Liver (tissue), 9 donors: ENCODE results near the gene TLCD4. TPM values are rescaled to one million over a fixed set of nuclear protein-coding genes. Genes with fewer than 3 reads are reported as not detected.

Experiments used
- DNase-seq: peaks from one replicate; pipeline ENCODE4 v3.0.0-alpha.2; 2017; ENCODE audit warnings: low spot score
- H3K27ac ChIP-seq, 2 donors: one replicate each; pipeline ENCODE4 v1.7.0; 2013; ENCODE audit warnings: inconsistent platforms in 2 of 2, low read length in 2 of 2, control low read depth in 1 of 2, low read depth in 1 of 2, mild to moderate bottlenecking in 1 of 2
- H3K27me3 ChIP-seq, 4 donors: one replicate each; pipeline versions ENCODE4 v1.6.1 to v1.7.0; 2013; ENCODE audit warnings: low read length in 3 of 4, inconsistent platforms in 1 of 4, mild to moderate bottlenecking in 1 of 4, moderate library complexity in 1 of 4; ENCODE audit not compliant: control insufficient read depth in 4 of 4, insufficient read depth in 4 of 4
- H3K36me3 ChIP-seq, 4 donors: one replicate each; pipeline versions ENCODE4 v1.6.1 to v1.7.0; 2013; ENCODE audit warnings: low read length in 3 of 4, mild to moderate bottlenecking in 3 of 4, low read depth in 1 of 4, moderate library complexity in 1 of 4; ENCODE audit not compliant: control insufficient read depth in 4 of 4, insufficient read depth in 3 of 4
- H3K4me1 ChIP-seq, 4 donors: one replicate each; pipeline versions ENCODE4 v1.6.1 to v1.7.0; 2013; ENCODE audit warnings: low read length in 3 of 4, mild to moderate bottlenecking in 3 of 4, moderate library complexity in 1 of 4; ENCODE audit not compliant: control insufficient read depth in 4 of 4, insufficient read depth in 4 of 4
- H3K4me3 ChIP-seq, 3 donors: one replicate each; pipeline versions ENCODE4 v1.6.1 to v1.7.0; 2013; ENCODE audit warnings: low read length in 3 of 3, control low read depth in 1 of 3, low read depth in 1 of 3, mild to moderate bottlenecking in 1 of 3
- H3K9ac ChIP-seq, 2 donors: one replicate each; pipeline ENCODE4 v1.7.0; 2013; ENCODE audit warnings: low read length in 2 of 2, mild to moderate bottlenecking in 2 of 2, moderate library complexity in 2 of 2, control low read depth in 1 of 2, low read depth in 1 of 2
- H3K9me3 ChIP-seq, 4 donors: one replicate each; pipeline versions ENCODE4 v1.6.1 to v1.7.0; 2013; ENCODE audit warnings: low read length in 3 of 4; ENCODE audit not compliant: control insufficient read depth in 4 of 4
- FOXA1 ChIP-seq: IDR thresholded peaks from 2 replicates; pipeline ENCODE4 v1.6.1; 2016; ENCODE audit warnings: antibody characterized with exemption
- HNF4G ChIP-seq: IDR thresholded peaks from 2 replicates; pipeline ENCODE4 v1.6.1; 2016; ENCODE audit warnings: antibody characterized with exemption
- JUND ChIP-seq, 2 donors: IDR thresholded peaks; 2 replicates each; pipeline ENCODE4 v1.6.1; 2016; ENCODE audit warnings: antibody characterized with exemption in 2 of 2
- NR2F2 ChIP-seq: IDR thresholded peaks from 2 replicates; pipeline ENCODE4 v1.6.1; 2016; ENCODE audit warnings: antibody characterized with exemption
- RAD21 ChIP-seq, 2 donors: IDR thresholded peaks; 2 replicates each; pipeline ENCODE4 v1.6.1; 2016; ENCODE audit warnings: antibody characterized with exemption in 2 of 2, mild to moderate bottlenecking in 2 of 2
- RXRA ChIP-seq, 2 donors: IDR thresholded peaks; 2 replicates each; pipeline ENCODE4 v1.6.1; 2017 to 2018; ENCODE audit warnings: antibody characterized with exemption in 2 of 2, mild to moderate bottlenecking in 1 of 2
- SP1 ChIP-seq: IDR thresholded peaks from 2 replicates; pipeline ENCODE4 v1.6.1; 2018; ENCODE audit warnings: antibody characterized with exemption, mild to moderate bottlenecking
- TAF1 ChIP-seq: conservative IDR thresholded peaks from 2 replicates; pipeline ENCODE4 v1.6.1; 2016; ENCODE audit warnings: antibody characterized with exemption, mild to moderate bottlenecking
- WGBS: extraction: QIAGEN DNeasy Blood & Tissue Kit; methylation state at CpG from one replicate; pipeline ENCODE4 v1.1.7; 2013; 5-methylcytosine and 5-hydroxymethylcytosine counted together
- polyA plus RNA-seq, 2 donors: library from polyadenylated mRNA; stranded (reverse) in 1 of 2; unstranded in 1 of 2; fragments of 200-250 nt in 1 of 2; fragments of >200 nt in 1 of 2; fragmentation: Nextera tagmentation in 1 of 2; extraction: Ambion mirVana in 1 of 2; gene quantifications; one replicate each; pipeline versions ENCODE4 v1.2.1 to v1.2.3, GENCODE V29; 2013 to 2015
- total RNA-seq, 2 donors: library from RNA; depleted of rRNA; stranded (reverse); fragments of >200 nt; gene quantifications; one replicate each; pipeline ENCODE4 v1.2.3, GENCODE V29; 2014
- TF ChIP-seq, protein P1 (sequence below): fragments of 150-350 bp; IDR thresholded peaks from 2 replicates; pipeline ENCODE4 v1.5.1; 2017; ENCODE audit warnings: improper control_type of control experiment, low read depth, low read length; ENCODE audit not compliant: missing input control
- TF ChIP-seq, protein P2 (sequence below): IDR thresholded peaks from 2 replicates; pipeline ENCODE4 v1.6.1; 2016; ENCODE audit warnings: antibody characterized with exemption
- TF ChIP-seq, protein P3 (sequence below): IDR thresholded peaks from 2 replicates; pipeline ENCODE4 v1.6.1; 2016; ENCODE audit warnings: antibody characterized with exemption
- TF ChIP-seq, protein P4 (sequence below): IDR thresholded peaks from 2 replicates; pipeline ENCODE4 v1.6.1; 2016; ENCODE audit warnings: antibody characterized with exemption, mild to moderate bottlenecking
- donor health status: healthy.
- donor health status: healthy.
- donor health status: healthy.
- donor health status: healthy.
- donor health status: healthy.

The TLCD4 gene
- total and polyA plus RNA-seq, 4 donors = 24.9 to 131 (median 85.6) TPM

DNA sequence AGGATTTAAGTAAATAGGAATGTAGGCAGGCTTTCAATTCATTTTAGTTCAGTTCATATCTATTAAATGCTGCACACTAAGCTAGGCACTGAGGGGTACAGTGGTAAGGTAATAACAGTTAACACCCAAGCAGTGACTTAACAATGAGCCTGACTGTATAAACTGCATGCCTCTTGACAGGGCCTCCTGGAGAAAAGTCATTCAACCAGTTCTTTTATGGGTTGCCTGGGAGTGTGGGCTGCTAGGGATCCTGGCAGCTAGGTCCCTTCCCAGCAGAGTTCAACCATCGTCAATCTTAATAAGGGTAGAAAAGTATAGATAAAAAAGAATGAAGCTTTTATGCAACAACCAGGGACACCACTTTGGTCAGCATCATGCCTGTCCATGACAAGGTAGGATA lies 36.3 kb upstream of the TLCD4 start (continued):
- TF ChIP-seq, protein P1, sequence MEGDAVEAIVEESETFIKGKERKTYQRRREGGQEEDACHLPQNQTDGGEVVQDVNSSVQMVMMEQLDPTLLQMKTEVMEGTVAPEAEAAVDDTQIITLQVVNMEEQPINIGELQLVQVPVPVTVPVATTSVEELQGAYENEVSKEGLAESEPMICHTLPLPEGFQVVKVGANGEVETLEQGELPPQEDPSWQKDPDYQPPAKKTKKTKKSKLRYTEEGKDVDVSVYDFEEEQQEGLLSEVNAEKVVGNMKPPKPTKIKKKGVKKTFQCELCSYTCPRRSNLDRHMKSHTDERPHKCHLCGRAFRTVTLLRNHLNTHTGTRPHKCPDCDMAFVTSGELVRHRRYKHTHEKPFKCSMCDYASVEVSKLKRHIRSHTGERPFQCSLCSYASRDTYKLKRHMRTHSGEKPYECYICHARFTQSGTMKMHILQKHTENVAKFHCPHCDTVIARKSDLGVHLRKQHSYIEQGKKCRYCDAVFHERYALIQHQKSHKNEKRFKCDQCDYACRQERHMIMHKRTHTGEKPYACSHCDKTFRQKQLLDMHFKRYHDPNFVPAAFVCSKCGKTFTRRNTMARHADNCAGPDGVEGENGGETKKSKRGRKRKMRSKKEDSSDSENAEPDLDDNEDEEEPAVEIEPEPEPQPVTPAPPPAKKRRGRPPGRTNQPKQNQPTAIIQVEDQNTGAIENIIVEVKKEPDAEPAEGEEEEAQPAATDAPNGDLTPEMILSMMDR = no peak
- TF ChIP-seq HNF4G (no peak), NR2F2 (no peak)

DNA sequence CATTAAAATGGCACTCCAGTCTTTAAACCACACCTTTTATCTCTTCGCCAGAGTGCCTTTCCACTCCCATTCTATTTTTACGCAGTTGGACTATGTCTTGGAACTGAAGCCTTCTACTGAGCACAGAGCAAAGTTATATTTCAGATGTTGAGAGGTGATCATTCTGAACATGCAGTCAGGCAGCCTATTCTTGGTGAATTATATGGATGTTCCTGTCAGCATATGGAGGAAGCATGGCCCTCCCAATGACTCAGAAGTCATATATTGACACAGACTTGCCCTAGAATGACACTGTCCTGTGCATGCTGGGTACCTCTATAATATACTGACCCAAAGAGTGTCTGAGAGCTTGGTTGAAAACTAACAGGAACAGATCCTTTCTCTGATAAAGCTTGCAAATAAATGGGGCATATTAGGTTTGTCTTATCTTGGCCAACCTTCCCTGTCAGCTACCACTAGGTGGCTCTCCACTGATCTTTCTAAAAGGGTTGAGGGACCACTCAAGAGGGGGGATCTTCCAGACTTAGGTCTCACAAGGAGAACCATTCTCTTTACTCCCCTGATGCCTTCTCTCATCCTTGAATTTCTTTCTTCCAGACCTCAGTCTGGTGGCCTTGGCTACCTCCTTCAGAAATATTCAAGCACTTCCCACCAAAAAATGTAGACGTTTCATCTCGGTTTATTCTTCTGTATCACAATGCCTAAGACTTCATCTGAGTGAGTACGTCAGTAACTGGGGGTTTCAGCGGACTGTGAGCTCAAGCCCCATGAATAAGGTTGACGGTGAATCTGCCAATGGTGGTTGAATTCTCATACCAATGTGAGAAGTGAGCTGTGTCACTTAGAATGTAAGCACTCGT lies 32.6 kb upstream of the TLCD4 start:
- no peak overlapping the region for H3K4me3 ChIP-seq
- H3K36me3 ChIP-seq = no peaks in the 10 kb centered on the region
- no peak overlapping the region for H3K27ac ChIP-seq
- TF ChIP-seq FOXA1 = no peak
- TF ChIP-seq RAD21 (IDR thresholded peaks at IDR 0.05) = peak; percentile 71 to 76
- TF ChIP-seq, protein P1 = peak; percentile 57
- H3K9ac ChIP-seq = no peak overlapping the region
- no peaks in the 10 kb centered on the region for H3K9me3 ChIP-seq
- no peaks in the 10 kb centered on the region for H3K27me3 ChIP-seq
- H3K4me1 ChIP-seq = peaks cover 0 to 6% (median 4%) of the 10 kb centered on the region in 4 donors
- 73% methylated on average over 8 of the region's 8 CpGs for WGBS
- DNase-seq = no peak

DNA sequence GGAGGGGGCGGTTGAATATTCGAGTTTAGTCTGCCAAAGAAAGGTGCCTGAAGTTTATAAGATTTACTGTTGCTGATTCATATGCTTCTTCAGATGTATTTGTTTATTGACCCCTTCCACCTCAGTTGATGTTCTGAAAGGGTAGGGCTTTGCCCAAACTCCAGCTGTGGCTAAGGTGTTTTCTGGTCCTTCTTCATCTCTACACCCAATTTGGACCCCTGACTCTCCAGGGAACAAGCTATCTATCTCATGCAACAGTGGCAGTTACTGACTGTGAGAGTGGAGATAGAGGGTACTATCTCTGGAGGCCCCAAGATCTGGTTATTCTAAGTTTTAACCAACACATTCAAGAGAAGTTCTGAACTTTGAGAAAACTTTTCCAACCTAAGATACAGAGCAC lies 31.8 kb upstream of the TLCD4 start:
- TF ChIP-seq TAF1 (no peak), HNF4G (no peak)
- TF ChIP-seq, protein P2, sequence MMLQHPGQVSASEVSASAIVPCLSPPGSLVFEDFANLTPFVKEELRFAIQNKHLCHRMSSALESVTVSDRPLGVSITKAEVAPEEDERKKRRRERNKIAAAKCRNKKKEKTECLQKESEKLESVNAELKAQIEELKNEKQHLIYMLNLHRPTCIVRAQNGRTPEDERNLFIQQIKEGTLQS = no peak
- 55% methylated on average over 2 of the region's 2 CpGs for WGBS
- Histone ChIP-seq H3K9me3 (no peaks in the 10 kb centered on the region), H3K27ac (no peak overlapping the region), H3K4me3 (no peak overlapping the region), H3K36me3 (no peaks in the 10 kb centered on the region), H3K4me1 (peaks cover 0 to 6% (median 4%) of the 10 kb centered on the region in 4 donors), H3K27me3 (no peaks in the 10 kb centered on the region), H3K9ac (no peak overlapping the region)
- DNase-seq = no peak

DNA sequence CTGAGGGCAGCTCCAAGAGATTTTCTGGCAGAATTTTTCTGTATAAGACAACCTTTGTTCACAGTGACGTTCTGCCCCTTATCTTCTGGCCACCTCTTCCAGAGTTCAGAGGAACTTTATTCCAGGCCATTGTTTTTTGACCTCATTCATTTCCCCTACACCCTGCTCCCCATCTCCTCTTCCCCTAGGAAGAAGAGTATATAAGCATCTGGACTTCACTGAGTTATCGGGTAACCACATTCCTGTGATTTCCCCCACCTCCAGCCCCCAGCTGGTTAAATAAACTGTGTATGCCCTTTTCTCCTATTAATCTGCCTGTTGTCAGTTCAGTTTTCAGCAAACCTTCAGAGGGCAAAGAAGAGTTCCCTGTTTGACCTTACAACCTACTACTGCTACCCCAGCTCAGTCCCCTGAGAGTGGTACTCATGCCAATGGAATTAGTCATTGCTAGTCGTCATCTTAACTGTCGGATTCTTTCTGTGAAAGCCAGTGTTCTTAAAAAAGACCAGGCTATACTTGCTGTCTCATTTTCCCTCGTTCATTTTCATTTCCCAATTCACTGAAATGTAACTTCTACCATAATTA lies 30.1 kb upstream of the TLCD4 start:
- H3K9ac ChIP-seq = no peak overlapping the region
- no peaks in the 10 kb centered on the region for H3K36me3 ChIP-seq
- no peaks in the 10 kb centered on the region for H3K9me3 ChIP-seq
- WGBS = 42% methylated on average over 5 of the region's 5 CpGs
- H3K27me3 ChIP-seq = no peaks in the 10 kb centered on the region
- H3K4me1 ChIP-seq = peaks cover 0 to 6% (median 4%) of the 10 kb centered on the region in 4 donors
- DNase-seq = no peak
- H3K27ac ChIP-seq = peak overlapping the region; percentile 18 to 62
- no peak overlapping the region for H3K4me3 ChIP-seq
- TF ChIP-seq, protein P3, sequence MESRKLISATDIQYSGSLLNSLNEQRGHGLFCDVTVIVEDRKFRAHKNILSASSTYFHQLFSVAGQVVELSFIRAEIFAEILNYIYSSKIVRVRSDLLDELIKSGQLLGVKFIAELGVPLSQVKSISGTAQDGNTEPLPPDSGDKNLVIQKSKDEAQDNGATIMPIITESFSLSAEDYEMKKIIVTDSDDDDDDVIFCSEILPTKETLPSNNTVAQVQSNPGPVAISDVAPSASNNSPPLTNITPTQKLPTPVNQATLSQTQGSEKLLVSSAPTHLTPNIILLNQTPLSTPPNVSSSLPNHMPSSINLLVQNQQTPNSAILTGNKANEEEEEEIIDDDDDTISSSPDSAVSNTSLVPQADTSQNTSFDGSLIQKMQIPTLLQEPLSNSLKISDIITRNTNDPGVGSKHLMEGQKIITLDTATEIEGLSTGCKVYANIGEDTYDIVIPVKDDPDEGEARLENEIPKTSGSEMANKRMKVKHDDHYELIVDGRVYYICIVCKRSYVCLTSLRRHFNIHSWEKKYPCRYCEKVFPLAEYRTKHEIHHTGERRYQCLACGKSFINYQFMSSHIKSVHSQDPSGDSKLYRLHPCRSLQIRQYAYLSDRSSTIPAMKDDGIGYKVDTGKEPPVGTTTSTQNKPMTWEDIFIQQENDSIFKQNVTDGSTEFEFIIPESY = no peak
- TF ChIP-seq RXRA (IDR thresholded peaks at IDR 0.05) (peak; percentile 68 to 79), NR2F2 (peak; percentile 88), SP1 (peak; percentile 63), JUND (IDR thresholded peaks at IDR 0.05) (peak; percentile 77 to 79)
- TF ChIP-seq, protein P4, sequence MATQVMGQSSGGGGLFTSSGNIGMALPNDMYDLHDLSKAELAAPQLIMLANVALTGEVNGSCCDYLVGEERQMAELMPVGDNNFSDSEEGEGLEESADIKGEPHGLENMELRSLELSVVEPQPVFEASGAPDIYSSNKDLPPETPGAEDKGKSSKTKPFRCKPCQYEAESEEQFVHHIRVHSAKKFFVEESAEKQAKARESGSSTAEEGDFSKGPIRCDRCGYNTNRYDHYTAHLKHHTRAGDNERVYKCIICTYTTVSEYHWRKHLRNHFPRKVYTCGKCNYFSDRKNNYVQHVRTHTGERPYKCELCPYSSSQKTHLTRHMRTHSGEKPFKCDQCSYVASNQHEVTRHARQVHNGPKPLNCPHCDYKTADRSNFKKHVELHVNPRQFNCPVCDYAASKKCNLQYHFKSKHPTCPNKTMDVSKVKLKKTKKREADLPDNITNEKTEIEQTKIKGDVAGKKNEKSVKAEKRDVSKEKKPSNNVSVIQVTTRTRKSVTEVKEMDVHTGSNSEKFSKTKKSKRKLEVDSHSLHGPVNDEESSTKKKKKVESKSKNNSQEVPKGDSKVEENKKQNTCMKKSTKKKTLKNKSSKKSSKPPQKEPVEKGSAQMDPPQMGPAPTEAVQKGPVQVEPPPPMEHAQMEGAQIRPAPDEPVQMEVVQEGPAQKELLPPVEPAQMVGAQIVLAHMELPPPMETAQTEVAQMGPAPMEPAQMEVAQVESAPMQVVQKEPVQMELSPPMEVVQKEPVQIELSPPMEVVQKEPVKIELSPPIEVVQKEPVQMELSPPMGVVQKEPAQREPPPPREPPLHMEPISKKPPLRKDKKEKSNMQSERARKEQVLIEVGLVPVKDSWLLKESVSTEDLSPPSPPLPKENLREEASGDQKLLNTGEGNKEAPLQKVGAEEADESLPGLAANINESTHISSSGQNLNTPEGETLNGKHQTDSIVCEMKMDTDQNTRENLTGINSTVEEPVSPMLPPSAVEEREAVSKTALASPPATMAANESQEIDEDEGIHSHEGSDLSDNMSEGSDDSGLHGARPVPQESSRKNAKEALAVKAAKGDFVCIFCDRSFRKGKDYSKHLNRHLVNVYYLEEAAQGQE = no peak
- TF ChIP-seq, protein P2 = peak; percentile 43
